GM23248 (cell line): Measurements from ENCODE around the gene MINK1. TPM values are rescaled to one million over a fixed set of nuclear protein-coding genes. Genes with fewer than 3 reads are reported as not detected.
A peak's percentile ranks its signal among the peaks of the same experiment; 100 is the strongest.

Source experiments
- DNase-seq: peaks from one replicate; pipeline ENCODE4 v3.0.0-alpha.2; 2015
- H2AFZ ChIP-seq: fragments of 200-600 bp; sonication (generic); 2 replicates; pipeline ENCODE4 v1.6.1; 2016; ENCODE audit warnings: antibody characterized with exemption
- H3F3A ChIP-seq: fragments of 200-600 bp; sonication (generic); 2 replicates; pipeline ENCODE4 v1.6.1; 2016; ENCODE audit warnings: mild to moderate bottlenecking, antibody characterized with exemption, mixed run types; ENCODE audit not compliant: insufficient read depth
- H3K27ac ChIP-seq: fragments of 200-600 bp; sonication (generic); 2 replicates; pipeline ENCODE4 v1.5.1; 2016; ENCODE audit warnings: mild to moderate bottlenecking
- H3K27me3 ChIP-seq: fragments of 200-600 bp; sonication (generic); replicated peaks from 2 replicates; pipeline ENCODE4 v1.6.1; 2016; ENCODE audit warnings: mild to moderate bottlenecking; ENCODE audit not compliant: insufficient read depth
- H3K36me3 ChIP-seq: fragments of 200-600 bp; sonication (generic); 2 replicates; pipeline ENCODE4 v1.6.1; 2016; ENCODE audit warnings: low read depth, mild to moderate bottlenecking
- H3K4me1 ChIP-seq: fragments of 200-600 bp; sonication (generic); 2 replicates; pipeline ENCODE4 v1.6.1; 2016; ENCODE audit warnings: mild to moderate bottlenecking; ENCODE audit not compliant: insufficient read depth
- H3K4me2 ChIP-seq: fragments of 200-600 bp; sonication (generic); one replicate; pipeline ENCODE4 v1.6.1; 2016; ENCODE audit warnings: mild to moderate bottlenecking; ENCODE audit not compliant: unreplicated experiment
- H3K4me3 ChIP-seq: fragments of 200-600 bp; sonication (generic); 2 replicates; pipeline ENCODE4 v1.5.1; 2016; ENCODE audit warnings: mild to moderate bottlenecking
- H3K79me2 ChIP-seq: fragments of 200-600 bp; sonication (generic); 2 replicates; pipeline ENCODE4 v1.6.1; 2016; ENCODE audit warnings: mild to moderate bottlenecking; ENCODE audit not compliant: insufficient read depth
- H3K9ac ChIP-seq: fragments of 200-600 bp; sonication (generic); 2 replicates; pipeline ENCODE4 v1.6.1; 2016; ENCODE audit warnings: mild to moderate bottlenecking
- H3K9me2 ChIP-seq: fragments of 200-600 bp; sonication (generic); 2 replicates; pipeline ENCODE4 v1.6.1; 2016; ENCODE audit warnings: mixed run types, mild to moderate bottlenecking, moderate library complexity; ENCODE audit not compliant: insufficient read depth
- H3K9me3 ChIP-seq: fragments of 200-600 bp; sonication (generic); one replicate; pipeline ENCODE4 v1.6.1; 2017; ENCODE audit warnings: low read depth
- H4K20me1 ChIP-seq: fragments of 200-600 bp; sonication (generic); 2 replicates; pipeline ENCODE4 v1.6.0; 2016; ENCODE audit not compliant: insufficient read depth
- EZH2 ChIP-seq: fragments of 200-600 bp; sonication (generic); IDR thresholded peaks from 2 replicates; pipeline ENCODE4 v1.6.1; 2018; ENCODE audit warnings: antibody characterized with exemption, mild to moderate bottlenecking; ENCODE audit not compliant: insufficient read depth, poor library complexity, severe bottlenecking
- EZH2phosphoT487 ChIP-seq: fragments of 200-600 bp; sonication (generic); IDR thresholded peaks from 2 replicates; pipeline ENCODE4 v1.6.1; 2018; ENCODE audit warnings: antibody characterized with exemption, moderate library complexity, mild to moderate bottlenecking, low read depth; ENCODE audit not compliant: insufficient read depth
- WGBS, 2 experiments: methylation state at CpG; one replicate each; pipeline ENCODE4 v1.1.6; 2015 to 2017; ENCODE audit warnings: low lambda C conversion rate in 2 of 2, low coverage in 1 of 2; ENCODE audit errors: missing lambda C conversion rate in 2 of 2; 5-methylcytosine and 5-hydroxymethylcytosine counted together
- in situ Hi-C: fragments of 300-500 bp; cut with MboI; formaldehyde crosslinking; loops from 2 replicates; pipeline ENCODE4 v1.15.0; 2020
- polyA plus RNA-seq: library from polyadenylated mRNA; unstranded; fragments of >200 nt; fragmentation: Nextera tagmentation; extraction: Ambion mirVana; gene quantifications from 2 replicates; pipeline ENCODE4 v1.2.1, GENCODE V29; 2016
- total RNA-seq: library from RNA; depleted of rRNA; stranded (reverse); fragments of >200 nt; shearing (Covaris generic); gene quantifications from 2 replicates; pipeline ENCODE4 v1.2.3, GENCODE V29; 2014

MINK1 gene
- total and polyA plus RNA-seq, 2 experiments from 2014 or later: 21.0 to 34.5 TPM

DNA sequence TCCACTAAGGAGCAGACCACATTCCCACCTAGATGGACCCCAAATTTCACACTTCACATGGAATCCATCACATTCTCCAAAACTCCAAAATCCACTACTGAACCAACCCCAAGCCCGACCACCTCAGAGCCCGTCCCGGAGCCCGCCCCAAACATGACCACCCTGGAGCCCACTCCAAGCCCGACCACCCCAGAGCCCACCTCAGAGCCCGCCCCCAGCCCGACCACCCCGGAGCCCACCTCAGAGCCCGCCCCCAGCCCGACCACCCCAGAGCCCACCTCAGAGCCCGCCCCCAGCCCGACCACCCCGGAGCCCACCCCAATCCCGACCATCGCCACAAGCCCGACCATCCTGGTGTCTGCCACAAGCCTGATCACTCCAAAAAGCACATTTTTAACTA lies 100.5 kb downstream of the MINK1 start:
- no peaks in the 10 kb centered on the region for H3K36me3 ChIP-seq
- no peak overlapping the region for H2AFZ ChIP-seq
- no peak overlapping the region for H3K27ac ChIP-seq
- H3K79me2 ChIP-seq: peaks cover 9% of the 10 kb centered on the region
- no peaks in the 10 kb centered on the region for H3K9me3 ChIP-seq
- no peaks in the 10 kb centered on the region for H3K9me2 ChIP-seq
- no peaks in the 10 kb centered on the region for H3F3A ChIP-seq
- DNase-seq: no peak
- H4K20me1 ChIP-seq: no peaks in the 10 kb centered on the region
- 0 out of 2 replicates have a peak overlapping the region, but pooled peaks have one; percentile 46 for H3K9ac ChIP-seq
- no peak overlapping the region for H3K4me3 ChIP-seq
- TF ChIP-seq EZH2phosphoT487 (no peak), EZH2 (no peak)
- peaks cover 2% of the 10 kb centered on the region; the same call in 1 of the 2 replicates for H3K4me1 ChIP-seq
- in situ Hi-C loops: no loop called here
- no peak overlapping the region for H3K4me2 ChIP-seq
- WGBS, 2 experiments: 85 to 86% methylated on average over 6 to 16 of the region's 16 CpGs
- no peaks in the 10 kb centered on the region for H3K27me3 ChIP-seq

DNA sequence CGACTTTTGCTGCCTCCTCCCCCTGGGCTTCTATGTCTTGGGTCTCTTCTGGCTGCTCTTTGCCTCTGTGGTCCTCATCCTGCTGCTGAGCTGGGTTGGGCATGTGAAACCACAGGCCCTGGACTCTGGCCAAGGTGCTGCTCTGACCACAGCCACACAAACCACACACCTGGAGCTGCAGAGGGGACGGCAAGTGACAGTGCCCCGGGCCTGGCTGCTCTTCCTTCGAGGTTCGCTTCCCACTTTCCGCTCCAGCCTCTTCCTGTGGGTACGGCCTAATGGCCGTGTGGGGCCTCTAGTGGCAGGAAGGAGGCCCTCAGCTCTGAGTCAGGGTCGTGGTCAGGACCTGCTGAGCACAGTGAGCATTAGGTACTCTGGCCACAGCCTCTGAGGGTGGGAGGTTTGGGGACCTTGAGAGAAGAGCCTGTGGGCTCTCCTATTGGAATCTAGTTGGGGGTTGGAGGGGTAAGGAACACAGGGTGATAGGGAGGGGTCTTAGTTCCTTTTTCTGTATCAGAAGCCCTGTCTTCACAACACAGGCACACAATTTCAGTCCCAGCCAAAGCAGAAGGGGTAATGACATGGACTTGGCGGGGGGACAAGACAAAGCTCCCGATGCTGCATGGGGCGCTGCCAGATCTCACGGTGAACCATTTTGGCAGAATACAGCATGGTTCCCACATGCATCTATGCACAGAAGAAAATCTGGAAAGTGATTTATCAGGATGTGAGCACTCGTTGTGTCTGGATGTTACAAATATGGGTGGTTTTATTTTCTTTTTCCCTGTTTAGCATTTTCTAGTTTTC lies 101.2 kb downstream of the MINK1 start:
- in situ Hi-C loops: no loop called here
- Histone ChIP-seq H3K4me2 (no peak overlapping the region), H3F3A (no peaks in the 10 kb centered on the region), H3K9me2 (no peaks in the 10 kb centered on the region), H3K4me1 (peaks cover 6% of the 10 kb centered on the region; the same call in 1 of the 2 replicates), H3K79me2 (peaks cover 16% of the 10 kb centered on the region), H3K9me3 (no peaks in the 10 kb centered on the region), H3K9ac (peak overlapping the region; percentile 46; the same call in 1 of the 2 replicates), H3K27me3 (no peaks in the 10 kb centered on the region), H3K36me3 (no peaks in the 10 kb centered on the region), H4K20me1 (no peaks in the 10 kb centered on the region), H3K4me3 (no peak overlapping the region), H3K27ac (no peak overlapping the region), H2AFZ (no peak overlapping the region)
- DNase-seq: peak; percentile 63
- WGBS, 2 experiments: 34 to 37% methylated on average over 14 of the region's 14 CpGs
- TF ChIP-seq EZH2phosphoT487 (no peak), EZH2 (no peak)

DNA sequence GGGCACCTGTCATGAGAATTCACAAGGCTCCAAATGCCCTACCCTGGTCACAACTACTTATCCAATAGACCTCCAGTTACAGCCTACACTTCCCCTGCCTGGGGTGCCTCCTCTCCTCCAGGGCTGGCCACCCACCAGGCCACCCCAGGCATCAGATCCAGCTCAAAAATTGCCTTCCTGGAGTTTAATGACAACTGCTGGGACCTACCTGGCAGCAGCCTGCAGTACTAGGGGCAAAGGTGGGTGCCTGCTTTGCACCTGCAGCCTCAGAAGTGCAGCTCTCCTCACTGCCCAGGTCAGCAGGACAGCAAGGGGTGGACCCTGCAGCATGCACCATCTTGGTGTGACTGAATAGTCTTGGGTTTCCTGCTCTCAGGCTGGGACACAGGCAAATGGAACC lies 102.5 kb downstream of the MINK1 start:
- no peaks in the 10 kb centered on the region for H3K27me3 ChIP-seq
- H3K4me2 ChIP-seq: no peak overlapping the region
- H3K4me1 ChIP-seq: peaks cover 6% of the 10 kb centered on the region; the same call in 1 of the 2 replicates
- no peaks in the 10 kb centered on the region for H4K20me1 ChIP-seq
- H3K4me3 ChIP-seq: no peak overlapping the region
- H3F3A ChIP-seq: peaks cover 4% of the 10 kb centered on the region; the same call in 1 of the 2 replicates
- no peak overlapping the region for H2AFZ ChIP-seq
- H3K9ac ChIP-seq: no peak overlapping the region
- H3K9me2 ChIP-seq: no peaks in the 10 kb centered on the region
- no peak overlapping the region for H3K27ac ChIP-seq
- no peaks in the 10 kb centered on the region for H3K9me3 ChIP-seq
- DNase-seq: no peak
- in situ Hi-C loops: no loop called here
- H3K36me3 ChIP-seq: no peaks in the 10 kb centered on the region
- TF ChIP-seq EZH2: no peak
- H3K79me2 ChIP-seq: peaks cover 19% of the 10 kb centered on the region

DNA sequence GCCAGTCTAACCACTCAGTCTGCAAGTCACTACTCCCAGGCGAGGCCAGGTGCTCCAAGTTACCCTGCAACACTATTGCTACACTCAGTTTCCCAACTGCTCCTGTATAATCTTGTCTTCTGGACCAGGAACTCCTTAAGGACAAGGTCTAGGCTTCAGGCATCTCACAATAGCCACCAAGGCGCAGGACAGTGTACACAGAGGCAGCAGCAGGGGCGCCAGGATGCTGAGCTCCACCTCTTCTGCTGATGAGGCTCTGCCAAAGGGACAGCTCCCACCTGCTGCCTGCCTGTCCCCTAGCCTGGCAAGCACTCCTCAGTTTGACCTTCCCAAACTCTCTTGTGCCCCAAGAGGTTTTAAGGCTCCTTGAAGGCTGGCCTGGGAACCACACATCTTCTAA lies 103.3 kb downstream of the MINK1 start:
- Histone ChIP-seq H3K4me1 (peaks cover 7% of the 10 kb centered on the region; the same call in 1 of the 2 replicates), H2AFZ (no peak overlapping the region), H3K4me2 (no peak overlapping the region), H3K79me2 (peaks cover 27% of the 10 kb centered on the region), H3K27me3 (no peaks in the 10 kb centered on the region), H4K20me1 (no peaks in the 10 kb centered on the region), H3K27ac (no peak overlapping the region), H3F3A (peaks cover 11% of the 10 kb centered on the region), H3K9me2 (no peaks in the 10 kb centered on the region), H3K36me3 (no peaks in the 10 kb centered on the region), H3K9me3 (no peaks in the 10 kb centered on the region), H3K9ac (no peak overlapping the region), H3K4me3 (no peak overlapping the region)
- TF ChIP-seq EZH2: no peak
- no peak for TF ChIP-seq EZH2phosphoT487
- in situ Hi-C loops: no loop called here
- 96 to 98% methylated on average over 3 of the region's 3 CpGs for whole genome bisulfite sequencing, 2 experiments
- DNase-seq: no peak
